Mesendoderm (in vitro differentiated cells): ENCODE measurements around the gene OSBPL5.

Source experiments
- DNase-seq: peaks from one replicate; pipeline ENCODE4 v3.0.0; 2013
- H2AK5ac ChIP-seq: 2 replicates; pipeline ENCODE4 v1.6.1; 2013; ENCODE audit warnings: low read length, inconsistent platforms
- H2BK120ac ChIP-seq: 2 replicates; pipeline ENCODE4 v1.6.1; 2013; ENCODE audit warnings: low read depth, mild to moderate bottlenecking, low read length, moderate library complexity, mixed read lengths
- H2BK15ac ChIP-seq: replicated peaks from 2 replicates; pipeline ENCODE4 v1.6.1; 2013; ENCODE audit warnings: low read depth, mild to moderate bottlenecking, moderate library complexity
- H2BK5ac ChIP-seq: 2 replicates; pipeline ENCODE4 v1.6.1; 2013; ENCODE audit warnings: low read length, inconsistent platforms
- H3K18ac ChIP-seq: 2 replicates; pipeline ENCODE4 v1.6.1; 2013; ENCODE audit warnings: mild to moderate bottlenecking, low read length, mixed read lengths
- H3K23ac ChIP-seq: one replicate; pipeline ENCODE4 v1.6.1; 2013; ENCODE audit warnings: low read length
- H3K27ac ChIP-seq: 2 replicates; pipeline ENCODE4 v1.5.1; 2013; ENCODE audit warnings: low read depth, mild to moderate bottlenecking, inconsistent platforms, low read length, moderate library complexity
- H3K27me3 ChIP-seq: 2 replicates; pipeline ENCODE4 v1.6.1; 2013; ENCODE audit warnings: low read length, control low read depth, mild to moderate bottlenecking, inconsistent platforms; ENCODE audit not compliant: insufficient read depth, poor library complexity
- H3K36me3 ChIP-seq: 2 replicates; pipeline ENCODE4 v1.6.1; 2013; ENCODE audit warnings: low read length, inconsistent platforms; ENCODE audit not compliant: control insufficient read depth, insufficient read depth
- H3K4ac ChIP-seq: one replicate; pipeline ENCODE4 v1.6.1; 2013; ENCODE audit warnings: low read depth, mild to moderate bottlenecking, low read length, moderate library complexity
- H3K4me1 ChIP-seq: 2 replicates; pipeline ENCODE4 v1.6.1; 2013; ENCODE audit warnings: low read depth, low read length, inconsistent platforms; ENCODE audit not compliant: control insufficient read depth
- H3K4me2 ChIP-seq: 2 replicates; pipeline ENCODE4 v1.6.1; 2013; ENCODE audit warnings: low read length
- H3K4me3 ChIP-seq: 2 replicates; pipeline ENCODE4 v1.5.1; 2013; ENCODE audit warnings: mild to moderate bottlenecking, low read length
- H3K56ac ChIP-seq: one replicate; pipeline ENCODE4 v1.6.1; 2013; ENCODE audit warnings: low read length
- H3K79me1 ChIP-seq: 2 replicates; pipeline ENCODE4 v1.6.1; 2013; ENCODE audit warnings: low read length, inconsistent platforms
- H3K79me2 ChIP-seq: 2 replicates; pipeline ENCODE4 v1.6.1; 2013; ENCODE audit warnings: mild to moderate bottlenecking, low read length; ENCODE audit not compliant: control insufficient read depth, insufficient read depth
- H3K9ac ChIP-seq: 2 replicates; pipeline ENCODE4 v1.6.1; 2013; ENCODE audit warnings: low read length, inconsistent platforms
- H4K5ac ChIP-seq: one replicate; pipeline ENCODE4 v1.6.1; 2013; ENCODE audit warnings: low read length
- H4K8ac ChIP-seq: one replicate; pipeline ENCODE4 v1.6.1; 2013; ENCODE audit warnings: low read depth, mild to moderate bottlenecking, control low read depth, low read length, moderate library complexity
- WGBS: extraction: QIAGEN DNeasy Blood & Tissue Kit; methylation state at CpG from one replicate; pipeline ENCODE4 v1.1.7; 2013; ENCODE audit warnings: low lambda C conversion rate, missing lambda C conversion rate; ENCODE audit not compliant: insufficient coverage; ENCODE audit errors: extremely low coverage; 5-methylcytosine and 5-hydroxymethylcytosine counted together

The OSBPL5 gene

DNA sequence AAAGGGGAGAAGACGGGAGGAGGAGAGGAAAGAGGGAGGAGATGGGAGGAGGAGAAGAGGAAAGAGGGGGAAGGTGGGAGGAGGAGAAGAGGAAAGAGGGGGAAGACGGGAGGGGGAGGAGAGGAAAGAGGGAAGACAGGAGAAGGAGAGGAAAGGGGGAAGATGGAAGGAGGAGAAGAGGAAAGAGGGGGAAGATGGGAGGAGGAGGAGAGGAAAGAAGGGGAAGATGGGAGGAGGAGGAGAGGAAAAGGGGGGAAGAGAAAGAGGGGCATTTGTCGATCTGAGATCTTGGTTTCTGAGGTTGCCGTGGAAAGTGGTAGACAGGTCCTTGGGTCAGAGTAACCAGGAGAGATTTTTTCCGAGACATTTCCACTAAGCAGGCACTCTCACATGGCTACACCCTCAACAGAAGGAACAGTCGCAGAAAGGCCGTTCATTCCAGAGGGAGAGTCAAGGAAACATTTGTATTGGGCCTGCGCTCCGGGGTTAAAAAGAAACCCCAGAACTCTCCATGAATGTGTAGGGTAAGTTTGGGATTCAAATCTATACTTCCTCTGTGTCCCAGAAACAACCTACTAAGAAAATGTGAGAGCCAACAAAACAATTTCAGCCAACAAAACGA, 68.1 kb downstream of the OSBPL5 start:
- Histone ChIP-seq H3K56ac (no peak overlapping the region), H3K4me3 (no peak overlapping the region), H3K4ac (no peak overlapping the region), H2BK120ac (no peak overlapping the region), H3K27me3 (no peaks in the 10 kb centered on the region), H3K79me2 (no peaks in the 10 kb centered on the region), H3K18ac (no peak overlapping the region), H2BK5ac (no peak overlapping the region), H3K27ac (no peak overlapping the region), H3K9ac (no peak overlapping the region), H3K36me3 (no peaks in the 10 kb centered on the region), H2AK5ac (no peak overlapping the region), H3K4me1 (no peaks in the 10 kb centered on the region), H2BK15ac (no peak overlapping the region), H4K8ac (no peak overlapping the region), H3K79me1 (no peaks in the 10 kb centered on the region), H3K4me2 (no peak overlapping the region), H4K5ac (no peak overlapping the region), H3K23ac (no peak overlapping the region)
- 100% methylated on average over 1 of the region's 10 CpGs for WGBS
- DNase-seq, result no peak

- H3K4me2 ChIP-seq, result no peak overlapping the region
- H3K79me1 ChIP-seq, result no peaks in the 10 kb centered on the region
- no CpG with 5 or more reads among the region's 15 CpGs for WGBS
Observed at GRCh38 chr11:3095712-3096361, 69.3 kb downstream of the OSBPL5 start.

DNA sequence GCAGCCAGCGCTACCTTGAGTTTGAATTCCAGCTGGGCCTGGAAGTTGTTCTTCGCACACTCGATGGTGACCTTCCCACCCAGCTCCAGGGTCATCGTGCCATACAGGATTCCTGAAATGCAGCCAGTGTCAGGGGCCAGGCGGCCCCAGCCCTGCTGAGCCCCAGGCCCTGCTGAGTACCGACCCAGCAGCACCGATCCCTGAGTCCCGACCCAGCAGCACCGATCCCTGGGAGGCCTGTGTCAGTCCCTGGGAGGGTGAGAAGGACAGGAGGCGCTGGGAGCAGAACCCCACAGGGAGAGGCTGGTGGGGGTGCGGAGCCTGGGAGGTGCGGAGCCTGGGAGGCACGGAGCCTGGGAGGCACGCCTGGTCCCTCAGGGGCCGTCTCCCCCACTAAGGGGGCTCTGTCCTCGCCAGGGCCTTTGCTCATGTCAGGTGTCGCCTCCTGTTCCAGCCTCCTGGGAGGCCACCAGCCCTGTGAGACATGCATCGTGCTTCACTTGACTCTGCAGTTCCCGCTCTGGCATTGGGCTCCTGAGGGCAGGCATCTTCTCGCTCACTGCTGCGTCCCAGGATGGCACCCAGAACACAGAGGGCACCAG, 70.8 kb downstream of the OSBPL5 start:
- Histone ChIP-seq H2AK5ac (no peak overlapping the region), H3K27ac (no peak overlapping the region), H3K4me3 (no peak overlapping the region), H3K79me2 (no peaks in the 10 kb centered on the region), H3K23ac (no peak overlapping the region), H3K4me2 (no peak overlapping the region), H3K27me3 (no peaks in the 10 kb centered on the region), H3K4ac (no peak overlapping the region), H3K79me1 (no peaks in the 10 kb centered on the region), H2BK15ac (no peak overlapping the region), H3K56ac (no peak overlapping the region), H3K36me3 (no peaks in the 10 kb centered on the region), H3K18ac (no peak overlapping the region), H3K9ac (no peak overlapping the region), H3K4me1 (no peaks in the 10 kb centered on the region), H4K8ac (no peak overlapping the region), H4K5ac (no peak overlapping the region), H2BK5ac (no peak overlapping the region), H2BK120ac (no peak overlapping the region)
- DNase-seq, result no peak
- no CpG with 5 or more reads among the region's 21 CpGs for WGBS

More at GRCh38 chr11:3095712-3096361, 69.3 kb downstream of the OSBPL5 start:
- Histone ChIP-seq H3K4ac (no peak overlapping the region), H2BK120ac (no peak overlapping the region), H2BK15ac (no peak overlapping the region), H2BK5ac (no peak overlapping the region), H3K18ac (no peak overlapping the region), H4K5ac (no peak overlapping the region), H3K27me3 (no peaks in the 10 kb centered on the region), H3K4me3 (no peak overlapping the region), H3K4me1 (no peaks in the 10 kb centered on the region), H3K9ac (no peak overlapping the region), H2AK5ac (no peak overlapping the region), H3K56ac (peak overlapping the region; percentile 25), H3K23ac (no peak overlapping the region), H3K27ac (no peak overlapping the region), H3K79me2 (no peaks in the 10 kb centered on the region), H3K36me3 (no peaks in the 10 kb centered on the region), H4K8ac (no peak overlapping the region)
- DNase-seq, result peak; percentile 63

DNA sequence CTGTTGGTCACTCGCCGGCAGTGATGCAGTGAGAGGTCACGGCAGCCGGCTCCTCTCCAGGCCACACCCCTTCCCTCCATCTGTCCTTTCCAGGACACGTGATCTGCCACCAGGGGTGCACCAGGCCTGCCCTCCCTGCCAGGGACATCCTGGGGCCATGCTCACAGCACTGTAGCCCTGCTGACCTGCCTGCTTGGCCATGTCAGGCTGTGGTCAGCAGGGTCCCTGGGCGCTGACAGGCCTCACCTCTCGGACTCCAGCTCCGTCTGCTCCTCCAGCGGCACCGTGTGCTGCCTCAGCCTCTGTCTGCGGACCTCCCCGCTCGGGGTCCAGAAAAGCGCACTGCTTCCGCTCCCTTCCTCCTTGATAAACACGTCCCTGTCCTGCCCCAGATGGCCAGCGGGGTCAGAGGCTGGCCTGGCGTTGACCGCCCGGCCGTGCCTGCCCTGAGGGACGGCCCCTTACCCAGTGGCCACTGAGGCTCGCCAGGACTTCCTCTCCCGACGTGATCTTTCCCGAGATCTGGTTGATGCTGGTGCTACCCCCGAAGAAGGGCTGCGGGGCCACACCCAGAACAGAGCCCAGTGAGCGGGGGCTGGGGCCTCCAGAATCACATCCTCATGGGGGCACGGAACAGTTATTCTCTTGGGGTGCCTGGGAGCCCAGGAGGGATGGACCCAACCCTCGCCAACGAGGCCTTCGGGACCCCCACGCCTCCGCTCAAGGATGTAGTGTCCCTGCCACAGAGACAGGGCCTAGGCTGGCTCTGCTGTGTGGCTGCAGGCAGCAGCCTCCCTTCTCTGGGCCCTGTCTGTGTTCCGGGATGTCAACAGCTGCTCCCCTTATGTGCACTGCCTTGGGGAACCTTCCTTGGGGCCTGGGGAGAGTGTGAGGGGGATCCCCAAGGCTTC, 71.6 kb downstream of the OSBPL5 start:
- H2BK5ac ChIP-seq, result no peak overlapping the region
- no peaks in the 10 kb centered on the region for H3K4me1 ChIP-seq
- H3K27me3 ChIP-seq, result no peaks in the 10 kb centered on the region
- H2BK120ac ChIP-seq, result no peak overlapping the region
- no peak overlapping the region for H2AK5ac ChIP-seq
- H3K36me3 ChIP-seq, result no peaks in the 10 kb centered on the region
- H3K79me1 ChIP-seq, result no peaks in the 10 kb centered on the region
- peak overlapping the region; percentile 7 for H3K56ac ChIP-seq
- H3K79me2 ChIP-seq, result no peaks in the 10 kb centered on the region
- no peak overlapping the region for H3K4me2 ChIP-seq
- peak; percentile 57 for DNase-seq
- H3K4ac ChIP-seq, result no peak overlapping the region
- H4K8ac ChIP-seq, result no peak overlapping the region
- no peak overlapping the region for H3K23ac ChIP-seq
- no peak overlapping the region for H3K27ac ChIP-seq
- no peak overlapping the region for H3K18ac ChIP-seq
- WGBS, result no CpG with 5 or more reads among the region's 36 CpGs
- no peak overlapping the region for H2BK15ac ChIP-seq
- H4K5ac ChIP-seq, result no peak overlapping the region
- H3K9ac ChIP-seq, result no peak overlapping the region
- H3K4me3 ChIP-seq, result no peak overlapping the region

- WGBS, result no CpG with 5 or more reads among the region's 15 CpGs
- no peaks in the 10 kb centered on the region for H3K79me1 ChIP-seq
- H3K79me2 ChIP-seq, result no peaks in the 10 kb centered on the region
Observed at GRCh38 chr11:3092603-3093141, 72.4 kb downstream of the OSBPL5 start.

More at GRCh38 chr11:3092603-3093141, 72.4 kb downstream of the OSBPL5 start:
- H2BK15ac ChIP-seq, result no peak overlapping the region
- no peak overlapping the region for H4K8ac ChIP-seq
- no peak overlapping the region for H3K27ac ChIP-seq
- no peak overlapping the region for H3K56ac ChIP-seq
- no peak overlapping the region for H3K4ac ChIP-seq
- H2BK120ac ChIP-seq, result no peak overlapping the region
- no peak overlapping the region for H3K23ac ChIP-seq
- no peak overlapping the region for H2AK5ac ChIP-seq
- H3K18ac ChIP-seq, result no peak overlapping the region
- no peaks in the 10 kb centered on the region for H3K4me1 ChIP-seq
- H3K27me3 ChIP-seq, result no peaks in the 10 kb centered on the region
- H3K9ac ChIP-seq, result no peak overlapping the region
- no peak overlapping the region for H3K4me2 ChIP-seq
- H2BK5ac ChIP-seq, result no peak overlapping the region
- no peak for DNase-seq
- H4K5ac ChIP-seq, result no peak overlapping the region
- no peak overlapping the region for H3K4me3 ChIP-seq
- H3K36me3 ChIP-seq, result no peaks in the 10 kb centered on the region
